ENCODE measurements around the gene SMYD3. TPM values are rescaled to one million over a fixed set of nuclear protein-coding genes. Genes with fewer than 3 reads are reported as not detected.

The SMYD3 gene
- total and polyA plus RNA-seq, 10 of the 15 experiments (the other 5 are each of a cell fraction or from before 2014, with no cell fraction given) = 18.3 to 54.0 (median 24.8) TPM

GRCh38 chr1:246479061-246479460 lies 28.0 kb downstream of the SMYD3 start (continued):
- TF ChIP-seq, protein P1, sequence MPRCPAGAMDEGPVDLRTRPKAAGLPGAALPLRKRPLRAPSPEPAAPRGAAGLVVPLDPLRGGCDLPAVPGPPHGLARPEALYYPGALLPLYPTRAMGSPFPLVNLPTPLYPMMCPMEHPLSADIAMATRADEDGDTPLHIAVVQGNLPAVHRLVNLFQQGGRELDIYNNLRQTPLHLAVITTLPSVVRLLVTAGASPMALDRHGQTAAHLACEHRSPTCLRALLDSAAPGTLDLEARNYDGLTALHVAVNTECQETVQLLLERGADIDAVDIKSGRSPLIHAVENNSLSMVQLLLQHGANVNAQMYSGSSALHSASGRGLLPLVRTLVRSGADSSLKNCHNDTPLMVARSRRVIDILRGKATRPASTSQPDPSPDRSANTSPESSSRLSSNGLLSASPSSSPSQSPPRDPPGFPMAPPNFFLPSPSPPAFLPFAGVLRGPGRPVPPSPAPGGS (IDR thresholded peaks at IDR 0.05; ENCODE audit: borderline replicate concordance, insufficient read depth, low read depth, low read length, poor library complexity, severe bottlenecking) = no peak
- no peak for TF ChIP-seq NFYB (IDR thresholded peaks at IDR 0.05; ENCODE audit: insufficient read depth, low read depth, low read length)
- no peak for TF ChIP-seq POU2F2 (IDR thresholded peaks at IDR 0.05; ENCODE audit: borderline replicate concordance, low read depth, low read length)

DNA sequence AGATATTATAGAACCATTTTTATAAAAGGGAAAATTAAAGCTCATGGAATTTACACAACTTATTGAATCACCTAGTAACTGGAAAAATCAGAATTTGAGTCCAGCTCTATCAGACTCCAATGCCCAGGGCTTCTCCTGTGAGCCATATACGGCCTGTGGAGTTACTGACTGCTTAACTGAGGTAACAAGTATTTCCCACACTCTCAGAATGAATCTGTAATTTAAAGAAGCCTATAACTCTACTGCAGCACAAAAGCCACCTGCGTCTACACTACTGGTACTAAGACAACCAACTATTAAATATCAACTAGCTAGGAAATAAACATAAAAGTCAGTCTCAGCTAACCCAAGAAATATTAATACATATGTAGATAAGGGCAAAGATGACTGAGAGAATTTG lies 29.4 kb downstream of the SMYD3 start:
- H3K4me1 ChIP-seq (ENCODE audit: control insufficient read depth, insufficient read depth, low read length) = peaks cover 6% of the 10 kb centered on the region
- no peak overlapping the region for H2AFZ ChIP-seq (ENCODE audit: control insufficient read depth, low read depth, low read length)
- ATAC-seq (no peak), DNase-seq (ENCODE audit: low read depth, low spot score) (no peak), FAIRE-seq (no peak)
- no peaks in the 10 kb centered on the region for H4K20me1 ChIP-seq (ENCODE audit: control insufficient read depth, insufficient read depth)
- no peaks in the 10 kb centered on the region for H3K9me3 ChIP-seq (replicated peaks; ENCODE audit: control insufficient read depth, insufficient read depth, low read length)
- H3K4me2 ChIP-seq (ENCODE audit: control insufficient read depth, insufficient read depth) = no peak overlapping the region
- 68% methylated on average over 2 of the region's 2 CpGs for WGBS (ENCODE audit: insufficient coverage, insufficient replicate concordance, low lambda C conversion rate, missing lambda C conversion rate)
- H3K4me3 ChIP-seq = no peak overlapping the region
- no peaks in the 10 kb centered on the region for H3K36me3 ChIP-seq (ENCODE audit: control insufficient read depth in 2 of 2, insufficient read depth in 2 of 2, low read length in 1 of 2)
- ChIA-PET RAD21 (ENCODE audit: unreplicated experiment) (no interaction called here), CTCF (interaction anchor here (1.1 to 1.6 kb wide), 3 partner anchors 12 to 466 kb away, joined by 3 to 4 read pairs (median 4); no protein-coding TSS in a partner anchor), POLR2A (no interaction called here), SMC1A (ENCODE audit: uncharacterized antibody, unreplicated experiment) (interaction anchor here (0.5 to 1.6 kb wide), 5 partner anchors 11 to 114 kb away, joined by 3 to 4 read pairs (median 3); no protein-coding TSS in a partner anchor)
- in situ Hi-C loops (cut with MboI) (no loop called here), intact Hi-C loops (cut with micrococcal nuclease; ENCODE audit: unreplicated experiment) (no loop called here)
- H3K27me3 ChIP-seq (replicated peaks in 1 of 2; ENCODE audit: control insufficient read depth in 2 of 2, insufficient read depth in 2 of 2, low read length in 1 of 2) = no peaks in the 10 kb centered on the region
- no peak overlapping the region for H3K27ac ChIP-seq (ENCODE audit: control insufficient read depth, insufficient read depth)
- no TSS peak for BruUV-seq (replicated peaks)
- peaks cover 2% of the 10 kb centered on the region; the same call in 1 of the 2 replicates for H3K79me2 ChIP-seq (ENCODE audit: control insufficient read depth, insufficient read depth, low read length)
- no peak overlapping the region for H3K9ac ChIP-seq (ENCODE audit: control insufficient read depth, insufficient read depth, low read length)
- no peak for TF ChIP-seq JUNB (IDR thresholded peaks at IDR 0.05)
- no peak for TF ChIP-seq CTCF (IDR thresholded peaks at IDR 0.05 in 2 of 3, conservative IDR thresholded peaks at IDR 0.05 in 1 of 3; ENCODE audit: control insufficient read depth in 2 of 3, extremely low read depth in 1 of 3, insufficient read depth in 1 of 3, low read depth in 3 of 3, low read length in 3 of 3)
- TF ChIP-seq RCOR1 (conservative IDR thresholded peaks at IDR 0.05; ENCODE audit: low read depth, low read length) = no peak
- no peak for TF ChIP-seq GABPA (IDR thresholded peaks at IDR 0.05; ENCODE audit: low read depth)
- no peak for TF ChIP-seq SRF (IDR thresholded peaks at IDR 0.05; ENCODE audit: low read depth in 2 of 2, low read length in 2 of 2)
- TF ChIP-seq STAT1 (conservative IDR thresholded peaks at IDR 0.05) = no peak
- no peak for TF ChIP-seq KDM1A (IDR thresholded peaks at IDR 0.05; ENCODE audit: borderline replicate concordance)
- no peak for TF ChIP-seq CEBPB (IDR thresholded peaks at IDR 0.05; ENCODE audit: borderline replicate concordance in 1 of 2, low read depth in 2 of 2, low read length in 2 of 2)
- no peak for TF ChIP-seq JUND (IDR thresholded peaks at IDR 0.05; ENCODE audit: low read depth, low read length)
- no peak for TF ChIP-seq NFIC (IDR thresholded peaks at IDR 0.05; ENCODE audit: low read depth, low read length)
- no peak for TF ChIP-seq BCLAF1 (IDR thresholded peaks at IDR 0.05)
- TF ChIP-seq NFYB (IDR thresholded peaks at IDR 0.05; ENCODE audit: insufficient read depth, low read depth, low read length) = no peak
- TF ChIP-seq, protein P2, sequence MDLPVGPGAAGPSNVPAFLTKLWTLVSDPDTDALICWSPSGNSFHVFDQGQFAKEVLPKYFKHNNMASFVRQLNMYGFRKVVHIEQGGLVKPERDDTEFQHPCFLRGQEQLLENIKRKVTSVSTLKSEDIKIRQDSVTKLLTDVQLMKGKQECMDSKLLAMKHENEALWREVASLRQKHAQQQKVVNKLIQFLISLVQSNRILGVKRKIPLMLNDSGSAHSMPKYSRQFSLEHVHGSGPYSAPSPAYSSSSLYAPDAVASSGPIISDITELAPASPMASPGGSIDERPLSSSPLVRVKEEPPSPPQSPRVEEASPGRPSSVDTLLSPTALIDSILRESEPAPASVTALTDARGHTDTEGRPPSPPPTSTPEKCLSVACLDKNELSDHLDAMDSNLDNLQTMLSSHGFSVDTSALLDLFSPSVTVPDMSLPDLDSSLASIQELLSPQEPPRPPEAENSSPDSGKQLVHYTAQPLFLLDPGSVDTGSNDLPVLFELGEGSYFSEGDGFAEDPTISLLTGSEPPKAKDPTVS (IDR thresholded peaks at IDR 0.05; ENCODE audit: low read depth, low read length) = no peak
